Neural cell (in vitro differentiated cells): ENCODE data around the gene MYO10. TPM values are rescaled to one million over a fixed set of nuclear protein-coding genes. Genes with fewer than 3 reads are reported as not detected.

ENCODE experiments used
- H2AFZ ChIP-seq: fragments of 200-600, 300-800 bp; sonication (generic), shearing (Covaris generic); 2 replicates; pipeline ENCODE4 v1.6.0; 2014; ENCODE audit warnings: low read depth, mild to moderate bottlenecking, antibody characterized with exemption, low read length, moderate library complexity
- H3F3A ChIP-seq: fragments of 200-600 bp; shearing (Covaris generic); 2 replicates; pipeline ENCODE4 v1.6.1; 2016; ENCODE audit warnings: mild to moderate bottlenecking, moderate library complexity, mixed read lengths, antibody characterized with exemption, low read length; ENCODE audit not compliant: insufficient read depth, poor library complexity, severe bottlenecking
- H3K27ac ChIP-seq: fragments of 200-600, 300-800 bp; sonication (generic), shearing (Covaris generic); 2 replicates; pipeline ENCODE4 v1.5.1; 2014; ENCODE audit warnings: mild to moderate bottlenecking, low read length, moderate library complexity
- H3K27me3 ChIP-seq: fragments of 300-800, 200-600 bp; sonication (generic), shearing (Covaris generic); 2 replicates; pipeline ENCODE4 v1.6.0; 2014; ENCODE audit warnings: mild to moderate bottlenecking, low read depth, low read length, moderate library complexity; ENCODE audit not compliant: insufficient read depth
- H3K36me3 ChIP-seq: fragments of 300-800, 200-600 bp; sonication (generic), shearing (Covaris generic); 2 replicates; pipeline ENCODE4 v1.5.1; 2014; ENCODE audit warnings: mild to moderate bottlenecking, antibody characterized with exemption, low read length, moderate library complexity; ENCODE audit not compliant: insufficient read depth
- H3K4me2 ChIP-seq: fragments of 300-800, 200-600 bp; sonication (generic), shearing (Covaris generic); 2 replicates; pipeline ENCODE4 v1.6.0; 2014; ENCODE audit warnings: mild to moderate bottlenecking, low read length
- H3K4me3 ChIP-seq: fragments of 300-800, 200-600 bp; sonication (generic), shearing (Covaris generic); 2 replicates; pipeline ENCODE4 v1.5.1; 2014; ENCODE audit warnings: mild to moderate bottlenecking, low read length, moderate library complexity
- H3K79me2 ChIP-seq: fragments of 200-600 bp; shearing (Covaris generic); replicated peaks from 2 replicates; pipeline ENCODE4 v1.6.0; 2014; ENCODE audit warnings: mild to moderate bottlenecking, low read length, moderate library complexity; ENCODE audit not compliant: insufficient read depth
- H3K9ac ChIP-seq: fragments of 300-800, 200-600 bp; sonication (generic), shearing (Covaris generic); 2 replicates; pipeline ENCODE4 v1.6.1; 2016; ENCODE audit warnings: mild to moderate bottlenecking, low read length, mixed read lengths
- H3K9me2 ChIP-seq: fragments of 200-600 bp; shearing (Covaris generic); 2 replicates; pipeline ENCODE4 v1.6.1; 2016; ENCODE audit warnings: mild to moderate bottlenecking, low read length, mixed read lengths; ENCODE audit not compliant: insufficient read depth
- H3K9me3 ChIP-seq: fragments of 200-600, 300-800 bp; sonication (generic), shearing (Covaris generic); 2 replicates; pipeline ENCODE4 v1.6.1; 2016; ENCODE audit warnings: mild to moderate bottlenecking, mixed run types, low read length, moderate library complexity, mixed read lengths
- H4K20me1 ChIP-seq: fragments of 200-600 bp; shearing (Covaris generic); 2 replicates; pipeline ENCODE4 v1.6.1; 2016; ENCODE audit warnings: mild to moderate bottlenecking, mixed run types; ENCODE audit not compliant: insufficient read depth
- EP300 ChIP-seq: fragments of 450-650 bp; conservative IDR thresholded peaks from 2 replicates; pipeline ENCODE4 v1.6.1; 2014; ENCODE audit warnings: antibody characterized with exemption, mild to moderate bottlenecking, moderate library complexity; ENCODE audit not compliant: poor library complexity, severe bottlenecking
- EZH2 ChIP-seq: fragments of 200-600, 300-800 bp; shearing (Covaris generic), sonication (generic); IDR thresholded peaks from 2 replicates; pipeline ENCODE4 v1.6.1; 2014; ENCODE audit warnings: antibody characterized with exemption, low read length, borderline replicate concordance, mild to moderate bottlenecking; ENCODE audit not compliant: insufficient read depth, poor library complexity, severe bottlenecking
- MXI1 ChIP-seq: fragments of 450-650 bp; conservative IDR thresholded peaks from 2 replicates; pipeline ENCODE4 v1.6.1; 2014; ENCODE audit warnings: antibody characterized with exemption, mild to moderate bottlenecking; ENCODE audit not compliant: poor library complexity, severe bottlenecking
- POLR2AphosphoS5 ChIP-seq: IDR thresholded peaks from 2 replicates; pipeline ENCODE4 v1.6.1; 2012
- RAD21 ChIP-seq: fragments of 450-650 bp; conservative IDR thresholded peaks from 2 replicates; pipeline ENCODE4 v1.6.1; 2014; ENCODE audit warnings: antibody characterized with exemption, mild to moderate bottlenecking, moderate library complexity
- REST ChIP-seq: IDR thresholded peaks from 2 replicates; pipeline ENCODE4 v1.6.1; 2012; ENCODE audit warnings: borderline replicate concordance
- SMC3 ChIP-seq: fragments of 450-650 bp; conservative IDR thresholded peaks from 2 replicates; pipeline ENCODE4 v1.6.1; 2014; ENCODE audit warnings: antibody characterized with exemption, mild to moderate bottlenecking, moderate library complexity; ENCODE audit not compliant: poor library complexity
- TAF1 ChIP-seq: IDR thresholded peaks from 2 replicates; pipeline ENCODE4 v1.6.1; 2012; ENCODE audit warnings: low read depth
- polyA plus RNA-seq: library from polyadenylated mRNA; depleted of rRNA; stranded (reverse); fragments of >200 nt; gene quantifications from 2 replicates; pipeline ENCODE4 v1.2.3, GENCODE V29; 2014

The MYO10 gene
- polyA plus RNA-seq, 1 donor from 2014 or later = 3.2 TPM

GRCh38 chr5:16808021-16808420 lies 128.1 kb downstream of the MYO10 start:
- Histone ChIP-seq H3K27ac (no peak overlapping the region), H4K20me1 (no peaks in the 10 kb centered on the region), H2AFZ (no peak overlapping the region), H3K27me3 (no peaks in the 10 kb centered on the region), H3K9ac (no peak overlapping the region), H3K36me3 (no peaks in the 10 kb centered on the region), H3K4me2 (no peak overlapping the region), H3K9me2 (no peaks in the 10 kb centered on the region), H3F3A (no peaks in the 10 kb centered on the region), H3K79me2 (no peaks in the 10 kb centered on the region), H3K4me3 (no peak overlapping the region), H3K9me3 (no peaks in the 10 kb centered on the region)
- TF ChIP-seq MXI1 (no peak), POLR2AphosphoS5 (no peak), EP300 (no peak), SMC3 (no peak), RAD21 (no peak), EZH2 (no peak), TAF1 (no peak)

- Histone ChIP-seq H3K9ac (no peak overlapping the region), H3K9me3 (no peaks in the 10 kb centered on the region), H3F3A (no peaks in the 10 kb centered on the region), H3K4me2 (no peak overlapping the region), H2AFZ (no peak overlapping the region), H3K79me2 (no peaks in the 10 kb centered on the region), H3K9me2 (no peaks in the 10 kb centered on the region), H4K20me1 (no peaks in the 10 kb centered on the region), H3K4me3 (no peak overlapping the region), H3K27ac (no peak overlapping the region), H3K36me3 (no peaks in the 10 kb centered on the region), H3K27me3 (no peaks in the 10 kb centered on the region)
- no peak for TF ChIP-seq SMC3
Observed at GRCh38 chr5:16807547-16807864, 128.6 kb downstream of the MYO10 start.

GRCh38 chr5:16806711-16807546 lies 129.2 kb downstream of the MYO10 start:
- Histone ChIP-seq H3K4me3 (no peak overlapping the region), H3K27ac (no peak overlapping the region), H4K20me1 (no peaks in the 10 kb centered on the region), H3F3A (no peaks in the 10 kb centered on the region), H3K9me3 (no peaks in the 10 kb centered on the region), H3K9ac (no peak overlapping the region), H2AFZ (no peak overlapping the region), H3K27me3 (no peaks in the 10 kb centered on the region), H3K4me2 (no peak overlapping the region), H3K79me2 (no peaks in the 10 kb centered on the region), H3K36me3 (no peaks in the 10 kb centered on the region), H3K9me2 (no peaks in the 10 kb centered on the region)
- no peak for TF ChIP-seq REST
- no peak for TF ChIP-seq TAF1
- TF ChIP-seq MXI1 = no peak
